GM12874 (cell line): ENCODE results near the gene TTC21B.

ENCODE experiments used
- TF ChIP-seq, protein P1 (sequence below): IDR thresholded peaks from 2 replicates; pipeline ENCODE4 v1.5.1; 2011; ENCODE audit warnings: low read depth, mild to moderate bottlenecking, control low read depth, low read length, moderate library complexity; ENCODE audit not compliant: insufficient read depth

Gene TTC21B

DNA sequence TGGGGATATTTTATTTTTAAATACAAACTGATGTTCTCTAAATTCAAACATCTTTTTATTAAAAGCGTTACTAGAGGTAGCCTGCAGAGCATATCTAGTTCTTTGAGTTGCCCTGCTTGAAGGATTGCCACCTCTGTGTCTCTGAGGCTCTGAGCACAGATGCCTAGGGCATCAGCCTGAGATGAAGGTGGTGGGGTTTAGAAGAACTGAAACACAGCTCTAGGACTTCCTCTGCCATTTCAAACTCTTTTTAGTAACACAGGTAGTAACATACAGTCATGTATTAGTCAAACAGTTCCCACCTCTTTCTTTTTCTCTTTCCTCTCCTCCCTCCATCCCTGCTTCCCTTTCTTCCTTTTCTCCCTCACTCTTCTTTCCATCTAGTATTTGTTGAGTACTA is 57.6 kb downstream of the TTC21B start:
- TF ChIP-seq, protein P1, sequence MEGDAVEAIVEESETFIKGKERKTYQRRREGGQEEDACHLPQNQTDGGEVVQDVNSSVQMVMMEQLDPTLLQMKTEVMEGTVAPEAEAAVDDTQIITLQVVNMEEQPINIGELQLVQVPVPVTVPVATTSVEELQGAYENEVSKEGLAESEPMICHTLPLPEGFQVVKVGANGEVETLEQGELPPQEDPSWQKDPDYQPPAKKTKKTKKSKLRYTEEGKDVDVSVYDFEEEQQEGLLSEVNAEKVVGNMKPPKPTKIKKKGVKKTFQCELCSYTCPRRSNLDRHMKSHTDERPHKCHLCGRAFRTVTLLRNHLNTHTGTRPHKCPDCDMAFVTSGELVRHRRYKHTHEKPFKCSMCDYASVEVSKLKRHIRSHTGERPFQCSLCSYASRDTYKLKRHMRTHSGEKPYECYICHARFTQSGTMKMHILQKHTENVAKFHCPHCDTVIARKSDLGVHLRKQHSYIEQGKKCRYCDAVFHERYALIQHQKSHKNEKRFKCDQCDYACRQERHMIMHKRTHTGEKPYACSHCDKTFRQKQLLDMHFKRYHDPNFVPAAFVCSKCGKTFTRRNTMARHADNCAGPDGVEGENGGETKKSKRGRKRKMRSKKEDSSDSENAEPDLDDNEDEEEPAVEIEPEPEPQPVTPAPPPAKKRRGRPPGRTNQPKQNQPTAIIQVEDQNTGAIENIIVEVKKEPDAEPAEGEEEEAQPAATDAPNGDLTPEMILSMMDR = no peak

DNA sequence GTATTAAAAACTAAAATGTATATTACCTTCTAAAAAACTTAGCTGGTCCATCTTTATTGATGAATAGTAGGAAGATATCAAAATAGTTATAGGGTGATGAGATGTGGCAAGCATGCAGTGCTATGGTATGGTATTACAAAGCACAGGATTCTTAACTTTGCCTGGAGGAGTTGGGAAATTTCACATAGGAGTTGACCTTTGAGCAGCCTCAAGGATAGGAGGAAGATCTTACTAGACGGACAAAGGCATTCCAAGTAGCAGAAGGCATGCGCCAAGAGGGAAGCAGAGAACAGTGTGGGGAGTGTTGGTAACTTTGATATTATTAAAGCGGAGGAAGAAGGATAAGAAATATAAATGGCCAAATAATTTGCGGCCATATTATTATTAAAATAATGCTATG is 60.0 kb downstream of the TTC21B start:
- TF ChIP-seq, protein P1 = no peak

DNA sequence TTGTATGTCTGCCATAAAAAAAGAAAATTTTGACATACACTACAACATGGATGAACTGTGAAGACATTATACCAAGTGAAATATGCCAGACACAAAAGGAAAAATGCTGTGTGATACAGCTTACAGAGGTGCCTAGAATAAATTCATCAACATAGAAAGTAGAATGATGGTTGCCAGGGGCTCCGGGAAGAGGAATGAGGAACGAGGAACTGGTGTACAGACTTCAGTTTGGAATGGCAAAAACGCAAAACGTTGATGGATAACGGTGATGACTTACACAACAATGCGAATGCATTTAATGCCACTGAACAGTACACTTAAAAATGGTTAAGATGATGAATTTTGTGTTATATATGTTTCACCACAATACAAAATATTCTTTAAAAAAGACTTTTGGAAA is 61.0 kb downstream of the TTC21B start:
- TF ChIP-seq, protein P1 = no peak

DNA sequence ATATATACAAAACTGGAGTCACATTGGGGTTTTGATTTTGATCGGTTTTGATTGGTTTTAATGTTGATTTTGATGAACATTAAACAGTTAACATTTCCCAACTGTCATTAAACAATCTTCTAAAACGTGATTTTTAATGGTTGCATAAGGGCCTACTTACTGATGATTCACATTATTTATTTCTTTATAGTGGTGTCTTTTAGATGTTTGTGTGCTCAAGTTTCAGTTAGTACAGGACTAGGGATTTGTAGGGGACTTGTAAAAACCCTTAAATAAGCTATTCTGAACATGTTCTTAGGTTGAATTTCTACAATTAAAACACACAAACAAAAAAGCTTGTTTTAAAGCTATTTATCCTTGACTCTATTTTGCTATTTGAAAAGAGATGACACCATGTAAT is 61.6 kb downstream of the TTC21B start:
- TF ChIP-seq, protein P1 = no peak

DNA sequence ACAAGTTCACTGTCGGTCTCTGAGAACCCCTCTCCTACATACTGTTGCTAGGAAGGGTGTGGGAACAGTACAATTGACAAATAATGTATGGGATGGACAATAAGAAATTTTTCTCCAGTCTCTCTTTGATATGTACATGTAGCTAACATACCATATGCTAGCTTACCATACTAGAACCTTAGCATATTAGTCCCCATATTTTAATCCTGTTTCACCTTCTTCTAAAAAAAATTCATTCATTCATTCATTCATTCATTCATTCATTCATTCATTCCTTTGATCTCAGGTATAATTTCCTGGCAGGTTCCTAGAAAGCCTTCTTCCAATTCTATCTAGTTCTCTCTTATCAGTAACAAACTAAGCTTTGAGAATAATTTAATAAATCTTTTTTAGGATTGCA is 62.2 kb downstream of the TTC21B start:
- TF ChIP-seq, protein P1 = no peak

DNA sequence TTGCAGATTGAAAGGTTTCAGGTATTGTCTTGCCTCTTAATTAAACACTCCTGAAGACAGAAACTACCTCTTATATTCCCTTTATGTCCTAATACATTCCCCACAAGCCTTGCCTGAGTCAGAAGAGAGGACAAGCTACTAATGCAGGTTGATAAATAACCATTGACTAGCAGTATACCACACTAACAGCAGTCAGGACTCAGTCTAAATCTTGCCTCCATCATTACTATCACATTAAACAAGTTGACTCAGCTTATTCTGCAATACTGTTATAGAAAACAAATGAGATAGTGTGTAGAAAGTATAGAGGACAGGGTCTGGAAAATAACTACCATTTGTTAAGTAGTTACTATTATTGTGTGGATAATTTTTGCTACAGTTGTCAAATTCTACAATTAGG is 63.8 kb downstream of the TTC21B start:
- TF ChIP-seq, protein P1 = no peak

DNA sequence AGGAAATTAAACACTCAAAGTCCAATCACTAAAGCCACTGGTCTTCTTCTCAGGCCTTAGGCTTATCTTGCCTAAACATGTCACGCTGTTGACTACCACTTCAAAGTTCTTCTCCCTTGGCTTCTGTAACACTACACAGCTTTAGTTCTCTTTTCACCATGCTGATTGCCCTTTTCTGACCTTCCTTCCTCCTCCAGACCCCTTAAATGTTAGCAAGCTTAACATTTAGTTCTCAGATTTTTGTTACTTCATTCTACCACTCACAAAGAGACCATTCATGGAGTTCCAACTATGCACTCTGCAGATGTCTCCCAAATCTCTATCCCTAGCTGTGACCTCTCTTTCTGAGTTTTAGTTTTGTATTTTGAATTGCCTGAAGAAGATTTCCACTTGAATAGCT is 64.4 kb downstream of the TTC21B start:
- TF ChIP-seq, protein P1 = no peak

DNA sequence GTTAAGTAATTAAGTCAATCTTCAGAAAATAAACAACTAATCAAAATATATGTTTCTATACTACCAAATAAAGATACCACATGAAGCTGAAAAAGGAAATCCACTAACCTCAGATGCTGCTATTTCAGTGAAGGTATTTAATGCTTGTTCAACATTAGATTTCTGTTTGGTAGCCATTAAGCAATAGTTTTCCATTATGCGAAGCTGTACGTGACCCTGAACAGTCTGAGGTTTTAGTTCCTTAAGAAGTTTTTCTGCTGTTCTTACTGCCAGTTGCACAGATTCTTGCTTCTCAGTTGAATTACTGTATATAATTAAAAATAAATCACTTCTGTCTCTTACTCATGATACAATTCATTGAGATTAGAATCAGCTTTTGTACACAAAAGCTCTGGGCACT is 65.4 kb downstream of the TTC21B start:
- TF ChIP-seq, protein P1 = no peak
